Neuronal stem cell (in vitro differentiated cells): ENCODE results near the gene ALG9.

ENCODE experiments used
- DNase-seq: peaks from one replicate; pipeline ENCODE4 v3.0.0-alpha.2; 2013; ENCODE audit warnings: low spot score
- H2AFZ ChIP-seq: one replicate; pipeline ENCODE4 v1.6.1; 2013; ENCODE audit warnings: mild to moderate bottlenecking, low read length, inconsistent platforms
- H2AK5ac ChIP-seq: 2 replicates; pipeline ENCODE4 v1.6.1; 2013; ENCODE audit warnings: low read depth, mild to moderate bottlenecking, inconsistent platforms, low read length, moderate library complexity, mixed read lengths
- H2BK120ac ChIP-seq: 2 replicates; pipeline ENCODE4 v1.6.1; 2013; ENCODE audit warnings: low read depth, mild to moderate bottlenecking, inconsistent platforms, low read length, moderate library complexity, mixed read lengths
- H2BK12ac ChIP-seq: one replicate; pipeline ENCODE4 v1.6.1; 2013; ENCODE audit warnings: low read length, inconsistent platforms
- H2BK15ac ChIP-seq: 2 replicates; pipeline ENCODE4 v1.6.1; 2013; ENCODE audit warnings: mild to moderate bottlenecking, low read length, inconsistent platforms, mixed read lengths
- H2BK5ac ChIP-seq: one replicate; pipeline ENCODE4 v1.6.1; 2013; ENCODE audit warnings: inconsistent platforms, mild to moderate bottlenecking, low read length, moderate library complexity
- H3K14ac ChIP-seq: one replicate; pipeline ENCODE4 v1.6.1; 2013; ENCODE audit warnings: low read length, inconsistent platforms
- H3K18ac ChIP-seq: 2 replicates; pipeline ENCODE4 v1.6.1; 2013; ENCODE audit warnings: low read length, inconsistent platforms
- H3K23ac ChIP-seq: 2 replicates; pipeline ENCODE4 v1.6.1; 2013; ENCODE audit warnings: low read depth, mild to moderate bottlenecking, mixed read lengths, low read length, inconsistent platforms; ENCODE audit not compliant: poor library complexity
- H3K27ac ChIP-seq: replicated peaks from 3 replicates; pipeline ENCODE4 v1.5.1; 2013; ENCODE audit warnings: low read length, inconsistent platforms
- H3K27me3 ChIP-seq, 3 experiments: 2 replicates each; pipeline ENCODE4 v1.6.1; 2013; ENCODE audit warnings: low read length in 3 of 3, mild to moderate bottlenecking in 2 of 3, inconsistent platforms in 1 of 3, low read depth in 1 of 3, mixed read lengths in 1 of 3, moderate library complexity in 1 of 3; ENCODE audit not compliant: control insufficient read depth in 3 of 3, insufficient read depth in 3 of 3
- H3K36me3 ChIP-seq, 2 donors: replicated peaks in 1 of 2; 2 replicates each; pipeline ENCODE4 v1.6.1; 2013; ENCODE audit warnings: low read length in 2 of 2; ENCODE audit not compliant: control insufficient read depth in 2 of 2, insufficient read depth in 2 of 2
- H3K4ac ChIP-seq: 2 replicates; pipeline ENCODE4 v1.6.1; 2013; ENCODE audit warnings: inconsistent platforms, mild to moderate bottlenecking, low read length, moderate library complexity
- H3K4me1 ChIP-seq, 2 donors: 1 replicate in 1 of 2; 2 replicates in 1 of 2; pipeline ENCODE4 v1.6.1; 2013; ENCODE audit warnings: low read length in 2 of 2, low read depth in 1 of 2; ENCODE audit not compliant: control insufficient read depth in 2 of 2, insufficient read depth in 1 of 2
- H3K4me2 ChIP-seq: one replicate; pipeline ENCODE4 v1.6.1; 2013; ENCODE audit warnings: mild to moderate bottlenecking, low read length, inconsistent platforms; ENCODE audit not compliant: insufficient read depth, poor library complexity, severe bottlenecking
- H3K4me3 ChIP-seq, 2 donors: 2 replicates each; pipeline ENCODE4 v1.5.1; 2013; ENCODE audit warnings: low read length in 2 of 2, mild to moderate bottlenecking in 2 of 2, inconsistent platforms in 1 of 2, moderate library complexity in 1 of 2
- H3K79me1 ChIP-seq: one replicate; pipeline ENCODE4 v1.6.1; 2013; ENCODE audit warnings: low read depth, mild to moderate bottlenecking, inconsistent platforms, low read length, moderate library complexity
- H3K9ac ChIP-seq: one replicate; pipeline ENCODE4 v1.6.1; 2013; ENCODE audit warnings: mild to moderate bottlenecking, low read depth, low read length, inconsistent platforms; ENCODE audit not compliant: poor library complexity
- H3K9me3 ChIP-seq, 2 donors: replicated peaks in 1 of 2; 2 replicates each; pipeline versions ENCODE3 to v1.6.1; 2013; ENCODE audit warnings: low read length in 2 of 2, mild to moderate bottlenecking in 2 of 2, inconsistent platforms in 1 of 2, low read depth in 1 of 2, mixed read lengths in 1 of 2, moderate library complexity in 1 of 2; ENCODE audit not compliant: control insufficient read depth in 2 of 2, insufficient read depth in 1 of 2
- H4K8ac ChIP-seq: one replicate; pipeline ENCODE4 v1.6.1; 2013; ENCODE audit warnings: low read depth, mild to moderate bottlenecking, inconsistent platforms, low read length, moderate library complexity
- H4K91ac ChIP-seq: one replicate; pipeline ENCODE4 v1.6.1; 2013; ENCODE audit warnings: low read length, low read depth, mild to moderate bottlenecking, inconsistent platforms; ENCODE audit not compliant: poor library complexity
- WGBS, 2 donors: extraction: QIAGEN DNeasy Blood & Tissue Kit; methylation state at CpG; one replicate each; pipeline ENCODE4 v1.1.7; 2013; ENCODE audit warnings: missing lambda C conversion rate in 2 of 2, mixed read lengths in 1 of 2; ENCODE audit not compliant: insufficient read length in 2 of 2, insufficient replicate concordance in 1 of 2; ENCODE audit errors: extremely low coverage in 2 of 2; 5-methylcytosine and 5-hydroxymethylcytosine counted together

The ALG9 gene

GRCh38 chr11:111777094-111778046, 94.0 kb downstream of the ALG9 start:
- H3K79me1 ChIP-seq, result no peaks in the 10 kb centered on the region
- H3K27me3 ChIP-seq, result no peaks in the 10 kb centered on the region
- no peaks in the 10 kb centered on the region for H3K36me3 ChIP-seq
- peak; percentile 56 for DNase-seq
- H3K4ac ChIP-seq, result no peak overlapping the region
- H3K23ac ChIP-seq, result no peak overlapping the region
- H2BK120ac ChIP-seq, result no peak overlapping the region
- no peak overlapping the region for H2BK12ac ChIP-seq
- H3K14ac ChIP-seq, result no peak overlapping the region
- no peak overlapping the region for H2AK5ac ChIP-seq
- H3K27ac ChIP-seq, result no peak overlapping the region
- no peak overlapping the region for H3K4me2 ChIP-seq
- H3K9me3 ChIP-seq, result no peaks in the 10 kb centered on the region
- no CpG with 5 or more reads among the region's 4 CpGs for WGBS, 2 donors
- H4K91ac ChIP-seq, result no peak overlapping the region
- no peaks in the 10 kb centered on the region for H3K4me1 ChIP-seq
- H2AFZ ChIP-seq, result no peak overlapping the region
- no peak overlapping the region for H3K9ac ChIP-seq
- no peak overlapping the region for H4K8ac ChIP-seq
- no peak overlapping the region for H2BK15ac ChIP-seq
- no peak overlapping the region for H2BK5ac ChIP-seq
- H3K4me3 ChIP-seq, result no peak overlapping the region
- no peak overlapping the region for H3K18ac ChIP-seq

GRCh38 chr11:111776398-111777093, 94.8 kb downstream of the ALG9 start:
- Histone ChIP-seq H3K36me3 (no peaks in the 10 kb centered on the region), H3K14ac (no peak overlapping the region), H2AFZ (no peak overlapping the region), H3K4me2 (no peak overlapping the region), H3K79me1 (no peaks in the 10 kb centered on the region), H3K4me1 (no peaks in the 10 kb centered on the region), H2BK120ac (no peak overlapping the region), H3K27me3 (no peaks in the 10 kb centered on the region), H4K8ac (no peak overlapping the region), H3K9ac (no peak overlapping the region), H3K18ac (no peak overlapping the region), H2BK5ac (no peak overlapping the region), H4K91ac (no peak overlapping the region), H2BK15ac (no peak overlapping the region), H3K4ac (no peak overlapping the region), H2AK5ac (no peak overlapping the region), H3K27ac (no peak overlapping the region), H3K4me3 (no peak overlapping the region), H2BK12ac (no peak overlapping the region), H3K23ac (no peak overlapping the region), H3K9me3 (no peaks in the 10 kb centered on the region)
- no CpG with 5 or more reads among the region's 6 CpGs for WGBS, 2 donors
- no peak for DNase-seq

GRCh38 chr11:111774955-111775710, 96.2 kb downstream of the ALG9 start:
- H3K9me3 ChIP-seq, result no peaks in the 10 kb centered on the region
- H2BK5ac ChIP-seq, result no peak overlapping the region
- no peak overlapping the region for H4K8ac ChIP-seq
- H3K23ac ChIP-seq, result no peak overlapping the region
- no peak overlapping the region for H2BK15ac ChIP-seq
- H3K27me3 ChIP-seq, result no peaks in the 10 kb centered on the region
- no peak overlapping the region for H2BK12ac ChIP-seq
- no peaks in the 10 kb centered on the region for H3K79me1 ChIP-seq
- H2AK5ac ChIP-seq, result no peak overlapping the region
- H2AFZ ChIP-seq, result no peak overlapping the region
- H3K27ac ChIP-seq, result no peak overlapping the region
- H3K14ac ChIP-seq, result no peak overlapping the region
- no peak overlapping the region for H4K91ac ChIP-seq
- H3K9ac ChIP-seq, result no peak overlapping the region
- no peaks in the 10 kb centered on the region for H3K36me3 ChIP-seq
- no peak for DNase-seq
- no peak overlapping the region for H3K18ac ChIP-seq
- no peak overlapping the region for H3K4ac ChIP-seq
- no peak overlapping the region for H3K4me3 ChIP-seq
- H3K4me1 ChIP-seq, result no peaks in the 10 kb centered on the region
- no peak overlapping the region for H2BK120ac ChIP-seq
- H3K4me2 ChIP-seq, result no peak overlapping the region
- no CpG with 5 or more reads among the region's 6 CpGs for WGBS, 2 donors

- Histone ChIP-seq H3K4me2 (no peak overlapping the region), H3K4me1 (no peaks in the 10 kb centered on the region), H2AK5ac (no peak overlapping the region), H2BK5ac (no peak overlapping the region), H3K36me3 (no peaks in the 10 kb centered on the region), H4K91ac (no peak overlapping the region), H2AFZ (no peak overlapping the region), H2BK120ac (no peak overlapping the region), H3K4ac (no peak overlapping the region), H3K9me3 (no peaks in the 10 kb centered on the region), H3K27ac (no peak overlapping the region), H3K27me3 (no peaks in the 10 kb centered on the region), H2BK15ac (no peak overlapping the region), H3K14ac (no peak overlapping the region), H3K4me3 (no peak overlapping the region), H2BK12ac (no peak overlapping the region), H3K9ac (no peak overlapping the region), H4K8ac (no peak overlapping the region), H3K79me1 (no peaks in the 10 kb centered on the region), H3K23ac (no peak overlapping the region), H3K18ac (no peak overlapping the region)
- WGBS, 2 donors, result no CpG with 5 or more reads among the region's 2 CpGs
- DNase-seq, result no peak
Observed at GRCh38 chr11:111772535-111772934, 98.8 kb downstream of the ALG9 start.
